GM12878 (cell line): ENCODE results near the gene EHD1. TPM values are rescaled to one million over a fixed set of nuclear protein-coding genes. Genes with fewer than 3 reads are reported as not detected.
A peak's percentile ranks its signal among the peaks of the same experiment; 100 is the strongest.

Experiments used
- ATF7 ChIP-seq: fragments of 450-650 bp; IDR thresholded peaks from 2 replicates; pipeline ENCODE4 v1.6.1; 2016; ENCODE audit warnings: low read depth, mild to moderate bottlenecking
- BACH1 ChIP-seq: fragments of 450-650 bp; IDR thresholded peaks from 2 replicates; pipeline ENCODE4 v1.6.1; 2017; ENCODE audit warnings: mild to moderate bottlenecking, borderline replicate concordance
- CBX5 ChIP-seq: sonication (generic); IDR thresholded peaks from 2 replicates; pipeline ENCODE4 v1.6.1; 2016; ENCODE audit warnings: low read depth, moderate library complexity, mild to moderate bottlenecking, inconsistent platforms
- CEBPZ ChIP-seq: fragments of 150-350 bp; IDR thresholded peaks from 2 replicates; pipeline ENCODE4 v1.6.1; 2016; ENCODE audit warnings: low read depth, low read length
- CHD4 ChIP-seq: fragments of 200-600 bp; sonication (generic); IDR thresholded peaks from 2 replicates; pipeline ENCODE4 v1.6.1; 2016; ENCODE audit warnings: mild to moderate bottlenecking
- EGR1 ChIP-seq, 2 experiments: IDR thresholded peaks; 1 replicate in 1 of 2; 2 replicates in 1 of 2; pipeline ENCODE4 v1.6.1; 2011 to 2012; ENCODE audit warnings: low read depth in 2 of 2, low read length in 2 of 2, borderline replicate concordance in 1 of 2, mild to moderate bottlenecking in 1 of 2, moderate library complexity in 1 of 2
- HDGF ChIP-seq: fragments of 450-650 bp; IDR thresholded peaks from 2 replicates; pipeline ENCODE4 v1.6.1; 2016; ENCODE audit warnings: antibody characterized with exemption
- KDM1A ChIP-seq: fragments of 200-600 bp; sonication (generic); IDR thresholded peaks from 2 replicates; pipeline ENCODE4 v1.6.1; 2016; ENCODE audit warnings: borderline replicate concordance
- MYB ChIP-seq: fragments of 150-350 bp; IDR thresholded peaks from 2 replicates; pipeline ENCODE4 v1.6.1; 2014; ENCODE audit warnings: mild to moderate bottlenecking, low read depth, low read length, borderline replicate concordance
- NBN ChIP-seq: fragments of 450-650 bp; IDR thresholded peaks from 2 replicates; pipeline ENCODE4 v1.6.1; 2016
- PAX8 ChIP-seq: fragments of 450-650 bp; IDR thresholded peaks from 2 replicates; pipeline ENCODE4 v1.6.1; 2017; ENCODE audit warnings: mild to moderate bottlenecking, moderate library complexity
- POLR2A ChIP-seq: IDR thresholded peaks from 2 replicates; pipeline ENCODE4 v1.6.1; 2011; ENCODE audit warnings: low read depth, mild to moderate bottlenecking, low read length
- RCOR1 ChIP-seq: conservative IDR thresholded peaks from 2 replicates; pipeline ENCODE4 v1.6.1; 2012; ENCODE audit warnings: low read depth, low read length, improper control_type of control experiment
- RFX5 ChIP-seq: IDR thresholded peaks from 2 replicates; pipeline ENCODE4 v1.6.1; 2011; ENCODE audit warnings: low read depth, low read length, improper control_type of control experiment
- TARDBP ChIP-seq: IDR thresholded peaks from 2 replicates; pipeline ENCODE4 v1.6.1; 2016; ENCODE audit warnings: borderline replicate concordance
- TCF12 ChIP-seq: IDR thresholded peaks from 2 replicates; pipeline ENCODE4 v1.6.1; 2011; ENCODE audit warnings: low read depth, mild to moderate bottlenecking, low read length
- USF1 ChIP-seq: IDR thresholded peaks from 2 replicates; pipeline ENCODE4 v1.6.1; 2011; ENCODE audit warnings: borderline replicate concordance, low read depth, mild to moderate bottlenecking, moderate library complexity, mixed read lengths, low read length; ENCODE audit not compliant: insufficient read depth; ENCODE audit errors: extremely low read length
- YBX1 ChIP-seq: fragments of 450-650 bp; IDR thresholded peaks from 2 replicates; pipeline ENCODE4 v1.6.1; 2016; ENCODE audit warnings: antibody characterized with exemption
- ZNF207 ChIP-seq: fragments of 450-650 bp; IDR thresholded peaks from 2 replicates; pipeline ENCODE4 v1.6.1; 2014; ENCODE audit warnings: antibody characterized with exemption, mild to moderate bottlenecking, borderline replicate concordance
- ZNF24 ChIP-seq: fragments of 450-650 bp; IDR thresholded peaks from 2 replicates; pipeline ENCODE4 v1.6.1; 2017; ENCODE audit warnings: antibody characterized with exemption, mild to moderate bottlenecking
- polyA plus RNA-seq, 11 experiments: library from polyadenylated mRNA; depleted of rRNA in 4 of 11; unstranded in 6 of 11; stranded (reverse) in 5 of 11; fragments of >200 nt; fragmentation: Nextera tagmentation in 4 of 11; fragmentation: Illumina TruSeq in 1 of 11; extraction: Ambion mirVana in 4 of 11; extraction: Trizol in 1 of 11; gene quantifications; 1 replicate in 1 of 11; 2 replicates in 10 of 11; pipeline versions ENCODE4 v1.2.1 to v1.2.3, GENCODE V29; 2011 to 2016; ENCODE audit warnings: inconsistent platforms in 2 of 11, missing spikeins in 2 of 11, low read depth in 1 of 11
- total RNA-seq, 4 experiments: library from RNA; depleted of rRNA in 3 of 4; stranded (reverse); fragments of >200 nt in 3 of 4; fragmentation: Illumina TruSeq in 1 of 4; extraction: Trizol in 1 of 4; gene quantifications; 2 replicates each; pipeline versions ENCODE4 v1.2.1 to v1.2.3, GENCODE V29; 2013 to 2021
- TF ChIP-seq, protein P1 (sequence below): fragments of 450-650 bp; conservative IDR thresholded peaks from 2 replicates; pipeline ENCODE4 v1.6.1; 2017; ENCODE audit warnings: mild to moderate bottlenecking, moderate library complexity
- TF ChIP-seq, protein P2 (sequence below): fragments of 450-650 bp; IDR thresholded peaks from 2 replicates; pipeline ENCODE4 v1.6.1; 2017; ENCODE audit warnings: antibody characterized with exemption, mild to moderate bottlenecking, moderate library complexity

Gene EHD1
- total and polyA plus RNA-seq, 10 of the 15 experiments (the other 5 are each of a cell fraction or from before 2014, with no cell fraction given), result 1.0 to 165 (median 66.5) TPM

DNA sequence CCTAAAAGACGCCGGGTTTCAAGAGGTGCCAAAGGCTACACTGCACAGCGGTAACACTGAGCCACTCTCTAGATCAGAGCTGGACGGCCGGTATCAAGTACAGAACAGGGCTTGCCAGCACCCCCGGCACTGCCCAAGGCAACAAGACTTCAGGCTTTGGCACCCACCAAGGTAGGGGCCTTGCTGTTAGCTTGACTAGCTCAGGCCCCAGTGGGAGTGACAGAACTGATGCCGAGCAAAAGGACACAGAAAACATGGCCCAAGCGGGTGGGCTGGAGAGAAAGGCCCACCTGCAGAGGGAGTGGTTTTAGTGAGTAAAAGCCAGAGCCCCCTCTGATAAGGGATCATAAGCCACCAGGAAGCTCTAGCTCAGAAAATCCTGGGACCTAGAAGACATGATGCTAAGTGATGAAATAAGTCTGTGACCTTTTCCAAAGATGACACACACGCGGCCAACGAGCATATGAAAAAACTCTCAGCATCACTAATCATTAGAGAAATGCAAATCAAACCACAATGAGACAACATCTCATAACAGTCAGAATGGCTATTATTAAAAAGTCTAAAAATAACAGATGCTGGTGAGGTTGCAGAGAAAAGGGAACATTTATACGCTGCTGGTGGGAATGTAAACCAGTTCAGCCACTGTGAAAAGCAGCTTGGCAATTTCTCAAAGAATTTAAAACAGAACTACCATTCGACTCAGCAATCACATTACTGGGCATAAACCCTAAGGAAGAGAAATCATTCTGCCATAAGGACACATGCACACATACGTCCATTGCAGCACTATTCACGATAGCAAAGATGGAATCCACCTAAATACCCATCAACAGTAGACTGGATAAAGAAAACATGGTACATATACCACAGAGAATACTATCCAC, 12.9 kb downstream of the EHD1 start (continued):
- TF ChIP-seq CEBPZ (no peak), HDGF (0 out of 2 replicates have a peak, but pooled peaks have one; percentile 20), TCF12 (no peak; the same call in 1 of the 2 replicates), RCOR1 (no peak), YBX1 (no peak), KDM1A (no peak), POLR2A (peak; percentile 55; the same call in 1 of the 2 replicates), RFX5 (no peak), EGR1 (IDR thresholded peaks at IDR 0.05; ENCODE audit: borderline replicate concordance in 1 of 2, low read depth in 2 of 2, low read length in 2 of 2) (no peak), MYB (0 out of 2 replicates have a peak, but pooled peaks have one; percentile 57), TARDBP (no peak), BACH1 (peak; percentile 33; the same call in 1 of the 2 replicates), USF1 (no peak), CHD4 (no peak), ATF7 (peak; percentile 94), PAX8 (no peak), NBN (peak; percentile 72; the same call in 1 of the 2 replicates), CBX5 (no peak), ZNF207 (0 out of 2 replicates have a peak, but pooled peaks have one; percentile 17), ZNF24 (0 out of 2 replicates have a peak, but pooled peaks have one; percentile 60)
- TF ChIP-seq, protein P1, sequence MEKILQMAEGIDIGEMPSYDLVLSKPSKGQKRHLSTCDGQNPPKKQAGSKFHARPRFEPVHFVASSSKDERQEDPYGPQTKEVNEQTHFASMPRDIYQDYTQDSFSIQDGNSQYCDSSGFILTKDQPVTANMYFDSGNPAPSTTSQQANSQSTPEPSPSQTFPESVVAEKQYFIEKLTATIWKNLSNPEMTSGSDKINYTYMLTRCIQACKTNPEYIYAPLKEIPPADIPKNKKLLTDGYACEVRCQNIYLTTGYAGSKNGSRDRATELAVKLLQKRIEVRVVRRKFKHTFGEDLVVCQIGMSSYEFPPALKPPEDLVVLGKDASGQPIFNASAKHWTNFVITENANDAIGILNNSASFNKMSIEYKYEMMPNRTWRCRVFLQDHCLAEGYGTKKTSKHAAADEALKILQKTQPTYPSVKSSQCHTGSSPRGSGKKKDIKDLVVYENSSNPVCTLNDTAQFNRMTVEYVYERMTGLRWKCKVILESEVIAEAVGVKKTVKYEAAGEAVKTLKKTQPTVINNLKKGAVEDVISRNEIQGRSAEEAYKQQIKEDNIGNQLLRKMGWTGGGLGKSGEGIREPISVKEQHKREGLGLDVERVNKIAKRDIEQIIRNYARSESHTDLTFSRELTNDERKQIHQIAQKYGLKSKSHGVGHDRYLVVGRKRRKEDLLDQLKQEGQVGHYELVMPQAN, result no peak
- TF ChIP-seq, protein P2, sequence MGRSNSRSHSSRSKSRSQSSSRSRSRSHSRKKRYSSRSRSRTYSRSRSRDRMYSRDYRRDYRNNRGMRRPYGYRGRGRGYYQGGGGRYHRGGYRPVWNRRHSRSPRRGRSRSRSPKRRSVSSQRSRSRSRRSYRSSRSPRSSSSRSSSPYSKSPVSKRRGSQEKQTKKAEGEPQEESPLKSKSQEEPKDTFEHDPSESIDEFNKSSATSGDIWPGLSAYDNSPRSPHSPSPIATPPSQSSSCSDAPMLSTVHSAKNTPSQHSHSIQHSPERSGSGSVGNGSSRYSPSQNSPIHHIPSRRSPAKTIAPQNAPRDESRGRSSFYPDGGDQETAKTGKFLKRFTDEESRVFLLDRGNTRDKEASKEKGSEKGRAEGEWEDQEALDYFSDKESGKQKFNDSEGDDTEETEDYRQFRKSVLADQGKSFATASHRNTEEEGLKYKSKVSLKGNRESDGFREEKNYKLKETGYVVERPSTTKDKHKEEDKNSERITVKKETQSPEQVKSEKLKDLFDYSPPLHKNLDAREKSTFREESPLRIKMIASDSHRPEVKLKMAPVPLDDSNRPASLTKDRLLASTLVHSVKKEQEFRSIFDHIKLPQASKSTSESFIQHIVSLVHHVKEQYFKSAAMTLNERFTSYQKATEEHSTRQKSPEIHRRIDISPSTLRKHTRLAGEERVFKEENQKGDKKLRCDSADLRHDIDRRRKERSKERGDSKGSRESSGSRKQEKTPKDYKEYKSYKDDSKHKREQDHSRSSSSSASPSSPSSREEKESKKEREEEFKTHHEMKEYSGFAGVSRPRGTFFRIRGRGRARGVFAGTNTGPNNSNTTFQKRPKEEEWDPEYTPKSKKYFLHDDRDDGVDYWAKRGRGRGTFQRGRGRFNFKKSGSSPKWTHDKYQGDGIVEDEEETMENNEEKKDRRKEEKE, result no peak
